ENCODE results near the gene EIF3L. TPM values are rescaled to one million over a fixed set of nuclear protein-coding genes. Genes with fewer than 3 reads are reported as not detected.

The EIF3L gene
- total RNA-seq, 1 donor from 2014 or later: 732 TPM

DNA sequence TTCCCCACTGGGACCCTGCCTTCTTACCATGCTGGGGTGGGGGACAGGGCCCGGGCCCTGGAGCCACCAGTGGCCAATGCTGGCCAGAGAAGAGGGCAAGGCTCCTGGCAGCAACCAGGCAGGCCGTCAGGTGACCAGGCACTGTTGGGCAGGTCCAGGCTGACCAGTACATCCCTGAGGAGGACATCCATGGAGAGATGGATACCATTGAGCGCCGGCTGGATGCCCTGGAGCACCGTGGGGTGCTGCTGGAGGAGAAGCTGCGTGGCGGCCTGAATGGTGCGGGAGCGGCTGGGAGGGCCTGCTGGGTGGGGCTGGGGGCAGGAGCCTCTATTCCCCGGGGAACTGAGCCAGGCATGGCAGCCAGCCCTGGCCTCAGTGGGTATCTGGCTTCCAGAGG, 83.2 kb downstream of the EIF3L start:
- H3K4me3 Mint-ChIP-seq (ENCODE audit: unreplicated experiment): no peak overlapping the region
- no peak for DNase-seq (ENCODE audit: low spot score)
- TF ChIP-seq, protein P1, sequence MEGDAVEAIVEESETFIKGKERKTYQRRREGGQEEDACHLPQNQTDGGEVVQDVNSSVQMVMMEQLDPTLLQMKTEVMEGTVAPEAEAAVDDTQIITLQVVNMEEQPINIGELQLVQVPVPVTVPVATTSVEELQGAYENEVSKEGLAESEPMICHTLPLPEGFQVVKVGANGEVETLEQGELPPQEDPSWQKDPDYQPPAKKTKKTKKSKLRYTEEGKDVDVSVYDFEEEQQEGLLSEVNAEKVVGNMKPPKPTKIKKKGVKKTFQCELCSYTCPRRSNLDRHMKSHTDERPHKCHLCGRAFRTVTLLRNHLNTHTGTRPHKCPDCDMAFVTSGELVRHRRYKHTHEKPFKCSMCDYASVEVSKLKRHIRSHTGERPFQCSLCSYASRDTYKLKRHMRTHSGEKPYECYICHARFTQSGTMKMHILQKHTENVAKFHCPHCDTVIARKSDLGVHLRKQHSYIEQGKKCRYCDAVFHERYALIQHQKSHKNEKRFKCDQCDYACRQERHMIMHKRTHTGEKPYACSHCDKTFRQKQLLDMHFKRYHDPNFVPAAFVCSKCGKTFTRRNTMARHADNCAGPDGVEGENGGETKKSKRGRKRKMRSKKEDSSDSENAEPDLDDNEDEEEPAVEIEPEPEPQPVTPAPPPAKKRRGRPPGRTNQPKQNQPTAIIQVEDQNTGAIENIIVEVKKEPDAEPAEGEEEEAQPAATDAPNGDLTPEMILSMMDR (IDR thresholded peaks at IDR 0.05; ENCODE audit: unreplicated experiment): no peak
- H3K36me3 Mint-ChIP-seq (ENCODE audit: low read depth, unreplicated experiment): peaks cover 25% of the 10 kb centered on the region
- H3K4me1 Mint-ChIP-seq (ENCODE audit: unreplicated experiment): peaks cover 9% of the 10 kb centered on the region
- no peaks in the 10 kb centered on the region for H3K9me3 Mint-ChIP-seq (ENCODE audit: unreplicated experiment)
- H3K27me3 Mint-ChIP-seq (ENCODE audit: unreplicated experiment): peaks cover 10% of the 10 kb centered on the region
- no peak overlapping the region for H3K27ac Mint-ChIP-seq (ENCODE audit: unreplicated experiment)

DNA sequence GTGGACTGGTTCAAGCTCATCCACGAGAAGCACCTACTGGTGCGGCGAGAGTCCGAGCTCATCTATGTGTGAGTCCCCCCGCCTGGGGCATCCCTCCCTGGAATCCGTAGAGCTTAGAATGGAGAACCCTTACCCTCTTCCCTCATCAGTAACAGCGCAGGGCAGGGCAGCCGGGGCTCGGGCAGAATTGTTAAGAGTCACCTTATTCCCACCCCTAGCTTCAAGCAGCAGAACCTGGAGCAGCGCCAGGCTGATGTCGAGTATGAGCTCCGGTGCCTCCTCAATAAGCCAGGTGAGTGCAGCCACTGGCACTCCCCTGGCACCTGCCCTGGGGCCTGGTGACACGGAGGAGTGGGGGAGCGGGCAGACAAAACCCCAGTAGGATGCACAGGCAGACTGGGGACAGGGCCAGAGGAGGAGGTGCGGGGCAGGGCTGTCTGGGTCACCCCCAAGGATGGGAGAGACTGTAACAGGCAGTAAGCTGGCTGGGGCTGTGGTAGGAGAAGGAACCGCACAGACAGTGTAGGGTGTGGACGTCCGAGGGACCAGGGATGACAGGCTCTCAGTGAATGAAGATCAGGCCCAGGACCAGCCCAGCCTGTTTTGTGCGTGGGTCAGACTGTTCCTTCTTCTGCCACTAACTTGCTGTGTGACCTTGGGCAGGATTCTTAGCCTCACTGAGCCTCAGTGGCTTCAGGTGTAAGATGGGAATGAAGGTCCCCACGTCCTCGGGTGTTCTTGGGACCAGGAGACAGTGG, 83.8 kb downstream of the EIF3L start:
- no peak for DNase-seq (ENCODE audit: low spot score)
- Mint-ChIP-seq H3K9me3 (ENCODE audit: unreplicated experiment) (no peaks in the 10 kb centered on the region), H3K27ac (ENCODE audit: unreplicated experiment) (peak overlapping the region; percentile 63), H3K4me1 (ENCODE audit: unreplicated experiment) (peaks cover 9% of the 10 kb centered on the region), H3K4me3 (ENCODE audit: unreplicated experiment) (no peak overlapping the region), H3K36me3 (ENCODE audit: low read depth, unreplicated experiment) (peaks cover 31% of the 10 kb centered on the region), H3K27me3 (ENCODE audit: unreplicated experiment) (peaks cover 15% of the 10 kb centered on the region)
- TF ChIP-seq, protein P1 (IDR thresholded peaks at IDR 0.05; ENCODE audit: unreplicated experiment): no peak

DNA sequence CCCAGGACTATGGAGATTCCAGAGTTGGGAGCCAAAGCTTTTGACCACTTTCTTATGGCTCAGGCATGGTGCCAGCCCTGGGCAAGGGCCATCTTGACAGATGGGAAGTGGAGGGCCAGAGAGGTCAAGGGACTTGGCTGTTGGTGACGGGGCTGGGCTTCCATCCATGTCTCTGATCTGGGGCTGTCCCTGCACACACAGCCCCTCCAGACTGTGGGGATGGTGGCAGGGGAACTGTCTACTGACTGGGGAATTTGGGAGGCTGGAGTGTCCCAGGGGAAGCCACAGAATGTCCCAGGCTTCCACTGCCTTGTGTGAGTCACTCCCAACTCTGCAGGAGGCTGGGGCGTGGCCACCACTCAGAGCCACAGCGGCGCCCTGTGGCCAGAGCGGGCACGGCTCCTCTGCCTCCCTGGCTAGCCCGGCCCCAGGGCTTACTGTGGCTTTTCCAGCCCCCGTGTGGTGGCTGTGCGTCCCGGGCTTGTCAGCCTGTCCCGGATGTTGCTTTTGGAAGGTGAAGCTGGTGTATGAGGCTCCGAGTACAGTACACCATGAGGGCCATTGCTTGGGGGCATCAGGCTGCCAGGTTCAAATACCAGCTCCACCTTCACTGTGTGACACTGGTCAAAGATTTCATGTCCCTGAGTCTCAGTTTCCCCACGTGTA, 84.6 kb downstream of the EIF3L start:
- TF ChIP-seq, protein P1 (IDR thresholded peaks at IDR 0.05; ENCODE audit: unreplicated experiment): peak; percentile 77
- DNase-seq (ENCODE audit: low spot score): peak; percentile 97
- Mint-ChIP-seq H3K36me3 (ENCODE audit: low read depth, unreplicated experiment) (peaks cover 25% of the 10 kb centered on the region), H3K27ac (ENCODE audit: unreplicated experiment) (peak overlapping the region; percentile 61), H3K4me1 (ENCODE audit: unreplicated experiment) (peaks cover 7% of the 10 kb centered on the region), H3K9me3 (ENCODE audit: unreplicated experiment) (no peaks in the 10 kb centered on the region), H3K27me3 (ENCODE audit: unreplicated experiment) (peaks cover 10% of the 10 kb centered on the region), H3K4me3 (ENCODE audit: unreplicated experiment) (no peak overlapping the region)

Small RNA genes lying within 50 kb of the gene (microRNA-seq; reads per million reads assigned to microRNA genes)
- 1.0 reads per million, percentile 13 among the genes with 10 or more reads in this experiment for gene MIR659 (ENCODE audit: unreplicated experiment)

Other genes starting within 250 kb of the EIF3L start
- 63.6 TPM for gene GGA1, start 240.6 kb upstream of the EIF3L start, total RNA-seq (ENCODE audit: unreplicated experiment)
- gene SH3BP1, start 209.8 kb upstream of the EIF3L start, total RNA-seq (ENCODE audit: unreplicated experiment): 11.6 TPM
- 13.4 TPM for gene PDXP, start 190.7 kb upstream of the EIF3L start, total RNA-seq (ENCODE audit: unreplicated experiment)
- gene LGALS1, start 173.8 kb upstream of the EIF3L start, total RNA-seq (ENCODE audit: unreplicated experiment): 18.6 TPM
- gene NOL12, start 163.1 kb upstream of the EIF3L start, total RNA-seq (ENCODE audit: unreplicated experiment): 15.7 TPM
- 110 TPM for gene TRIOBP, start 152.4 kb upstream of the EIF3L start, total RNA-seq (ENCODE audit: unreplicated experiment)
- gene GCAT, start 41.5 kb upstream of the EIF3L start, total RNA-seq (ENCODE audit: unreplicated experiment): 4.1 TPM
- not detected for gene GALR3, start 26.0 kb upstream of the EIF3L start, total RNA-seq (ENCODE audit: unreplicated experiment)
- 14.4 TPM for gene ANKRD54, start 5.1 kb upstream of the EIF3L start, total RNA-seq (ENCODE audit: unreplicated experiment)
- gene MICALL1, start 56.9 kb downstream of the EIF3L start, total RNA-seq (ENCODE audit: unreplicated experiment): 124 TPM
- 0.54 TPM for gene C22orf23, start 104.2 kb downstream of the EIF3L start, total RNA-seq (ENCODE audit: unreplicated experiment)
- gene POLR2F, start 104.3 kb downstream of the EIF3L start, total RNA-seq (ENCODE audit: unreplicated experiment): 58.9 TPM
- 0.08 TPM for gene SOX10, start 135.1 kb downstream of the EIF3L start, total RNA-seq (ENCODE audit: unreplicated experiment)
- gene PICK1, start 208.0 kb downstream of the EIF3L start, total RNA-seq (ENCODE audit: unreplicated experiment): 24.1 TPM
- gene SLC16A8, start 234.8 kb downstream of the EIF3L start, total RNA-seq (ENCODE audit: unreplicated experiment): not detected